IPS-NIHi7 (cell line): ENCODE results near the gene ZFP36.

Experiments
- DNase-seq: peaks from one replicate; pipeline ENCODE4 v3.0.0; 2012; ENCODE audit warnings: mixed read lengths; ENCODE audit errors: extremely low spot score

The ZFP36 gene

GRCh38 chr19:39405958-39406655, 540 bp upstream of the ZFP36 start:
- no peak for DNase-seq

GRCh38 chr19:39407410-39407659, 688 bp downstream of the ZFP36 start:
- no peak for DNase-seq

- DNase-seq: no peak
Observed at GRCh38 chr19:39407660-39408391, 1.2 kb downstream of the ZFP36 start.

- no peak for DNase-seq
Observed at GRCh38 chr19:39408392-39409207, 2.0 kb downstream of the ZFP36 start.

DNA sequence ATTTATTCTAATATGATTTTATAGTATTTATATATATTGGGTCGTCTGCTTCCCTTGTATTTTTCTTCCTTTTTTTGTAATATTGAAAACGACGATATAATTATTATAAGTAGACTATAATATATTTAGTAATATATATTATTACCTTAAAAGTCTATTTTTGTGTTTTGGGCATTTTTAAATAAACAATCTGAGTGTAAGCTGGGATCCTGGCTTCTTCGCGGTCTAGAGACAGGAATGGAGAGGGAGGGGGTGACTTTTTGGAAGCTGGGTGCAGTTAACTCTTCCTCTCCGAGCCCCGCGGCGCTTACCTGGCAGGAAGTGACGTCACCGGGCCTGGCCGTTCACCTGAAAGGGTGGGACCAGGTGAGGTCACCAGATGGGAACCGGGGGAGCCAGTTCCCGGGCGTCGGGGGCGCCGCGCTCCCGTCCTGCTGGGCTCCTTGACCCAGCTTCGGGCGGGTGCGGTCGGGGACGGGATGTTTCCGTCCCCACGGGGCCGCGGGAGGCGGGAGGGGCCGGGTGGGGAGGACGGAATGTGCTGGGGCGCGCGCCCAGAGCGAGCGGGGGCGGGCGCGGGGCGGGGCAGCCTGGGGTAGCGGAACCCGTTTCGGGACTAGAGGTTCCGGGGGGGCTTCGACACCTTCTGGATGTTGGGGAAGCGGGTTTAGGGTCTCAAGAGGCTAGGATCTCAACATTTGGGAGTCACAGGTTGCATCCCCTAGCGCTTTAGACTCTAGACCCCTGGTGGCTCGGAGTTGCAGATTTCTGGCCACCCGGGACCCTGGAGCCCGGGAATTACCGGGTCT, 2.8 kb downstream of the ZFP36 start:
- DNase-seq: peak; percentile 81

GRCh38 chr19:39410017-39410830, 3.6 kb downstream of the ZFP36 start:
- DNase-seq: peak; percentile 20

GRCh38 chr19:39410831-39411080, 4.1 kb downstream of the ZFP36 start:
- no peak for DNase-seq

- no peak for DNase-seq
Observed at GRCh38 chr19:39411081-39411831, 4.6 kb downstream of the ZFP36 start.

- DNase-seq: no peak
Observed at GRCh38 chr19:39411832-39412099, 5.1 kb downstream of the ZFP36 start.

- peak; percentile 87 for DNase-seq
Observed at GRCh38 chr19:39412100-39412866, 5.6 kb downstream of the ZFP36 start, which contains the start of gene PLEKHG2. Gene PLEKHG2 (plus strand): TSS chr19:39412669. CDS start chr19:39414087, 1,418 bp downstream.

DNA sequence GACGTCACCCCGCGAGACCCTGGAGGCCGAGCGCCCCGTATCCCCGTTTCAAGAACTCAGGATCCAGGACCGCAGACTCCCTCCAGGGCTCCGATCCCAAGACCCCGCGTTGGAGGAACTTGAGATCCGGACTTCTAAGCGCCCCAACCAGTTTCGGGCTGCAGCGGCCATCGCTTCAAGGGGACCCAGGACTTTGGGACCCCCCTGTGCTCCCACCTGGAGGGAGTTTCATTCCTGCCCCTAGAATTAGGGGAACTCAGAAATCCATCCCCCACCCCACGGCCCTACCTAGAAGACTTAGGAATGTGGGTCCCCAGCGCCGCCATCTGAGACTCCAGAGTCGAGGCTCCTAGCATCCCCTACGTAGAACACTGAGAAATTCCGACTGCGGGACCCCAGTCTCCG, 6.2 kb downstream of the ZFP36 start:
- no peak for DNase-seq

- peak; percentile 67 for DNase-seq
Observed at GRCh38 chr19:39413272-39413910, 6.7 kb downstream of the ZFP36 start.

GRCh38 chr19:39413911-39414608, 7.4 kb downstream of the ZFP36 start:
- DNase-seq: no peak

DNA sequence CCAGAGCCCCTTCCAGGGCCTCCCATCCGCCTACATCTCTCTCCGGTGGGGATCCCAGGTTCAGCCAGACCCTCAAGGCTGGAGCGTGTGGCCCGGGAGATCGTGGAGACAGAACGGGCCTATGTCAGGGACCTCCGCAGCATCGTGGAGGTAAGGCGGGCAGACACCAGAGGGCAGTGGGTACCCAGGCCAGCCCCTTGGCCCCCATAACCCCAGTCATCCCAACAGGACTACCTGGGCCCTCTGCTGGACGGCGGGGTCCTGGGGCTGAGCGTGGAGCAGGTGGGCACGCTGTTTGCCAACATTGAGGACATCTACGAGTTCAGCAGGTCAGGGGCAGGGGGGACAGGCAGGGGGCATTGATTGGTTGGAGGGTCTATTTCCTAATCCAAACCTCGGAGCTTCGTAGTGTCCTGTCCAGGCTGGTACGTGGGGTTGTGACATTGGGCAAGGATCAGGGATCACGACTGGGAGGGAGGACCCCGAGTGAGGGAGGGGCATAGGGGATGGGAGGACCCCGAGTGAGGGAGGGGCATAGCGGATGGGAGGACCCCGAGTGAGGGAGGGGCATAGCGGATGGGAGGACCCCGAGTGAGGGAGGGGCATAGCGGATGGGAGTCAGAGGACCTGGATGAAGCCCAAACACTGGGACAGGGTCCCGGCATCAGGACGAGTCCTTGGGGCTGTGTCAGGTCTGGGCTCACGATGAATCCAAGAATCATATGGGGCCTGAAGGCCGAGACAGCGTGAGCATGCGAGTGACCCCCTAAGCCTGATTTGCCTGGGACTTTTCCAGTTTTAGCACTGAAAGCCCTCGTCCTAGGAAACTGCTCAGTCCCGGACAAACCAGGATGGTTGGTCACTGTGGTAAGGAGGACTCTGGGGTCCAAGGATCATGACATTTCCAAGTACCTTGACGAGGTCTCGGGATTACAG, 8.7 kb downstream of the ZFP36 start:
- no peak for DNase-seq

- no peak for DNase-seq
Observed at GRCh38 chr19:39416152-39417120, 9.8 kb downstream of the ZFP36 start.

GRCh38 chr19:39417463-39418181, 11.0 kb downstream of the ZFP36 start:
- DNase-seq: no peak
